ENCODE results near the gene CKS2.
A peak's percentile ranks its signal among the peaks of the same experiment; 100 is the strongest.
"Not testable (repeated sequence)": the region's sequence is repeated elsewhere in the genome, so short reads cannot be mapped to it uniquely, and the experiment has no call there.

CKS2 gene

DNA sequence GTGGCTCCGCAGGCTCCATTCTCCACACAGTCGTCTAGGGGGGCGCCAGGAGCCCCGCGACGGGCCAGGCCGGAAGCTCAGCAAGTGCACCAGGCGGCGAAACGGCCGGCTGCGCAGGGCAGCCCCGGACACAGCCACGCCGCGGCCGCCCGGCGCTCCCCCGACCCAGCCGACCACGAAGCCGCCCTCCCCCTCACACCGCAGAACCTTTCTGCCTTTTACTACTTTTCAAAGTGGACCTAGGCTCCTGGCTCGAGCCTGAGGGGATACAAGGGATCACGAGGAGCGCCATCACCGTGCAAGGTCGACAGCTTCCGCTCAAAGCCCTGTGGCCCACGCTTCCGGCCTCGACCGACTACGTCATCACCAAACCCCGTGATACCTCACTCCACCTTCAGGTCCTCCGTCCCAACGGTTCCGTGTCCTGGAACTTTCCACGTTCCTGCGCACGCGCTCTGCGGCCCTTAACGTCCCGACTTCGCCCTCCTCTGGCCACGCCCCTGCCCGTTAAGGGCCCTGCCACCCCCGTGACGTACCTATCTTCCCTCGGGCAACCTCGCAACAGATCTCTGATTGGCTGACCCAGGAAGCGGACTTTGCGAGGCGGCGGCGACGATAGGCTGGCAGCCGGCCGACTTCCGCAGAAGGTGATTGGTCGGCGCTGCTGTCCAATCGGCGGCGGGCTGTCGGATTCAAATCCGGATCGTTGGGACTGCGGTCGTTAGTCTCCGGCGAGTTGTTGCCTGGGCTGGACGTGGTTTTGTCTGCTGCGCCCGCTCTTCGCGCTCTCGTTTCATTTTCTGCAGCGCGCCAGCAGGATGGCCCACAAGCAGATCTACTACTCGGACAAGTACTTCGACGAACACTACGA lies at the start of gene CKS2:
TSS of gene CKS2 (plus strand) at position 721 of the 871 bp plus-strand sequence. CDS start at position 819, 98 bp downstream.
- H3K27ac ChIP-seq, result peak within 1 kb of the TSS; percentile 96
- TF ChIP-seq, protein P1, sequence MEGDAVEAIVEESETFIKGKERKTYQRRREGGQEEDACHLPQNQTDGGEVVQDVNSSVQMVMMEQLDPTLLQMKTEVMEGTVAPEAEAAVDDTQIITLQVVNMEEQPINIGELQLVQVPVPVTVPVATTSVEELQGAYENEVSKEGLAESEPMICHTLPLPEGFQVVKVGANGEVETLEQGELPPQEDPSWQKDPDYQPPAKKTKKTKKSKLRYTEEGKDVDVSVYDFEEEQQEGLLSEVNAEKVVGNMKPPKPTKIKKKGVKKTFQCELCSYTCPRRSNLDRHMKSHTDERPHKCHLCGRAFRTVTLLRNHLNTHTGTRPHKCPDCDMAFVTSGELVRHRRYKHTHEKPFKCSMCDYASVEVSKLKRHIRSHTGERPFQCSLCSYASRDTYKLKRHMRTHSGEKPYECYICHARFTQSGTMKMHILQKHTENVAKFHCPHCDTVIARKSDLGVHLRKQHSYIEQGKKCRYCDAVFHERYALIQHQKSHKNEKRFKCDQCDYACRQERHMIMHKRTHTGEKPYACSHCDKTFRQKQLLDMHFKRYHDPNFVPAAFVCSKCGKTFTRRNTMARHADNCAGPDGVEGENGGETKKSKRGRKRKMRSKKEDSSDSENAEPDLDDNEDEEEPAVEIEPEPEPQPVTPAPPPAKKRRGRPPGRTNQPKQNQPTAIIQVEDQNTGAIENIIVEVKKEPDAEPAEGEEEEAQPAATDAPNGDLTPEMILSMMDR (conservative IDR thresholded peaks at IDR 0.05; ENCODE audit: low read depth, low read length), result no peak
- H2AFZ ChIP-seq (ENCODE audit: low read depth), result peak within 1 kb of the TSS; percentile 65
- no peaks in the 10 kb centered on the region for H3K27me3 ChIP-seq (ENCODE audit: insufficient read depth, low read depth)
- H3K79me2 ChIP-seq (ENCODE audit: insufficient read depth, low read depth), result peaks cover 51% of the 10 kb centered on the region
- peaks cover 7% of the 10 kb centered on the region; the same call in 1 of the 2 replicates for H3K36me3 ChIP-seq (ENCODE audit: insufficient read depth)
- H3K9ac ChIP-seq, result peak within 1 kb of the TSS; percentile 99
- H3K4me2 ChIP-seq, result peak within 1 kb of the TSS; percentile 91
- no peak within 1 kb of the TSS for H3K4me3 ChIP-seq (IDR thresholded peaks at IDR 0.05; ENCODE audit: insufficient read depth, low read depth, low read length)
- peaks cover 30% of the 10 kb centered on the region for H3K4me1 ChIP-seq (ENCODE audit: low read depth, poor library complexity, severe bottlenecking)
- peaks cover 33% of the 10 kb centered on the region for H4K20me1 ChIP-seq (ENCODE audit: insufficient read depth)

DNA sequence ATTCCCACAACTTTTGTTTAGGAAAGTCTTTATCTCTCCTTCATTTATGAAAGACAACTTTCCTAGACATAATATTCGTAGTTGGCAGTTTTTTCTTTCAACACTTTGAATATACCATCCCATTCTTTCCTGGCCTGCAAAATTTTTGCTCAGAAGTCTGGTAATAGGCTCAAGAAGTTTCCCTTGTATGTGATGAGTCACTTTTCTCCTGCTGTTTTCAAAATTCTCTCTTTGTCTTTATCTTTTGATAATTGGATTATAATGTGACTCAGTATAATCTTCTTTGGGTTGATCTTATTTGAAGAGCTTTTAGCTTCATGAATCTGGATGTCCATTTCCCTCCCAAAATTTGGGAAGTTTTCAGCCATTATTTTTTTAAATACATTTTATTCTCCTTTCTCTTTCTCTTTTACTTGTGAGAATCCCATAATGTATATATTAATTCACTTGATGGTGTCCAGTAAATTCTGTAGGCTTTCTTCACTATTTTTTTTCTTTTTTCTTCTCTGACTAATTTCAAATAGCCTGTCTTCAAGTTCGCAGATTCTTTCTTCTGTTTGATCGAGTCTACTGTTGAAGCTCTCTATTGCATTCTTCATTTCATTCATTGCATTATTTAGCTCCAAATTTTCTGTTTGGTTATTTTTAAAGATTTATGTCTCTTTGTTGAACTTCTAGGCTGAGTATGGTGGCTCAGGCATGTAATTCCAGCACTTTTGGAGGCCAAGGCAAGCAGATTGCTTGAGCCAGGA lies 37.3 kb upstream of the CKS2 start:
- Histone ChIP-seq H3K27ac (no peak overlapping the region), H4K20me1 (ENCODE audit: insufficient read depth) (no peaks in the 10 kb centered on the region), H3K36me3 (ENCODE audit: insufficient read depth) (no peaks in the 10 kb centered on the region), H3K79me2 (ENCODE audit: insufficient read depth, low read depth) (no peaks in the 10 kb centered on the region), H3K9ac (no peak overlapping the region), H2AFZ (ENCODE audit: low read depth) (no peak overlapping the region), H3K27me3 (ENCODE audit: insufficient read depth, low read depth) (no peaks in the 10 kb centered on the region), H3K4me1 (ENCODE audit: low read depth, poor library complexity, severe bottlenecking) (peaks cover 17% of the 10 kb centered on the region), H3K4me2 (no peak overlapping the region), H3K4me3 (IDR thresholded peaks at IDR 0.05; ENCODE audit: insufficient read depth, low read depth, low read length) (no peak overlapping the region)
- TF ChIP-seq, protein P1 (conservative IDR thresholded peaks at IDR 0.05; ENCODE audit: low read depth, low read length), result no peak

DNA sequence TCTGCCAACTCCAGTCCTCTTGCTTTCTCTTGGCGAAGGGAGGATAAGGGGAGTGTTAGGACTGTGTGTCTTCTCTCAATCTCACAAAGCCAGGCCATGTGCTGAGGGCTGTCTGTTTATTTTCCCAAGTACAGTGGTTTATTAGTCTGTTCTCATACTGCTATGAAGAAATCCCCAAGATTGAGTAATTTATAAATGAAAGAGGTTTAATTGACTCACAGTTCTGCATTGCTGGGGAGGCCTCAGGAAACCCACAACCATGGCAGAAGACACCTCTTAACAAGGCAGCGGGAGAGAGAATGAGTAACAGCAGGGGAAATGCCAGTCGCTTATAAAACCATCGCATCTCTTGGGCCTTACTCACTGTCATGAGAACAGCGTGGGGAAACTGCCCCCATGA lies 36.2 kb upstream of the CKS2 start:
- Histone ChIP-seq H3K9ac (no peak overlapping the region), H3K36me3 (ENCODE audit: insufficient read depth) (no peaks in the 10 kb centered on the region), H3K4me1 (ENCODE audit: low read depth, poor library complexity, severe bottlenecking) (peaks cover 26% of the 10 kb centered on the region), H3K4me3 (IDR thresholded peaks at IDR 0.05; ENCODE audit: insufficient read depth, low read depth, low read length) (no peak overlapping the region), H3K27ac (no peak overlapping the region), H4K20me1 (ENCODE audit: insufficient read depth) (no peaks in the 10 kb centered on the region), H3K4me2 (no peak overlapping the region), H2AFZ (ENCODE audit: low read depth) (no peak overlapping the region), H3K79me2 (ENCODE audit: insufficient read depth, low read depth) (no peaks in the 10 kb centered on the region), H3K27me3 (ENCODE audit: insufficient read depth, low read depth) (no peaks in the 10 kb centered on the region)
- TF ChIP-seq, protein P1 (conservative IDR thresholded peaks at IDR 0.05; ENCODE audit: low read depth, low read length), result no peak

DNA sequence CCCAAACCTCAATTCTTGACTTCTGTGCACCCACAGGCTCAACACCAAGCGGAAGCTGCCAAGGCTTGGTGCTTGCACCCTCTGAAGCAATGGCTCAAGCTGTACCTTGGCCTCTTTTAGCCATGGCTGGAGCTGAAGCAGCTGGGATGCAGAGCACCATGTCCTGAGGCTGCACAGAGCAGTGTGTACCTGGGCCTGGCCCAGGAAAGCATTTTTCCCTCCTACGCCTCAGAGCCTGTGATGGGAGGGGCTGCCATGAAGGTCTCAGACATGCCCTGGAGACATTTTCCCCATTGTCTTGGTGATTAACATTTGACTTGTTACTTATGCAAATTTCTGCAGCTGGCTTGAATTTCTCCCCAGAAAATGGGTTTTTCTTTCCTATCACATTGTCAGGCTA lies 35.0 kb upstream of the CKS2 start:
- H3K4me3 ChIP-seq (IDR thresholded peaks at IDR 0.05; ENCODE audit: insufficient read depth, low read depth, low read length); H3K4me2 ChIP-seq; H4K20me1 ChIP-seq (ENCODE audit: insufficient read depth); H3K9ac ChIP-seq; H2AFZ ChIP-seq (ENCODE audit: low read depth); H3K27ac ChIP-seq; H3K79me2 ChIP-seq (ENCODE audit: insufficient read depth, low read depth); H3K36me3 ChIP-seq (ENCODE audit: insufficient read depth); H3K27me3 ChIP-seq (ENCODE audit: insufficient read depth, low read depth): not testable (repeated sequence)
- peaks cover 26% of the 10 kb centered on the region for H3K4me1 ChIP-seq (ENCODE audit: low read depth, poor library complexity, severe bottlenecking)

All from KMS-11 (cell line).